Heart left ventricle (tissue), 13 donors: ENCODE measurements around the gene SHISA9.

Experiments
- POLR2A ChIP-seq, 2 donors: fragments of 450-650 bp; IDR thresholded peaks; one replicate each; pipeline ENCODE4 v1.6.1; 2017; ENCODE audit warnings: antibody characterized with exemption in 2 of 2, mild to moderate bottlenecking in 2 of 2, moderate library complexity in 2 of 2
- TF ChIP-seq, protein P1 (sequence below), 12 donors: fragments of 200-600 bp; sonication (generic) in 4 of 12; IDR thresholded peaks; one replicate each; pipeline versions ENCODE4 v1.5.0 to v1.8.0; 2018 to 2022; ENCODE audit warnings: antibody characterized with exemption in 12 of 12, mild to moderate bottlenecking in 5 of 12
- donor health status: ischemic (EF 13 %, LVEDD 7.1; RV severe dilation, severe dysfunction).
- donor health status: DM: no; HTN: yes; CAD: no.
- donor health status: DM: no; HTN: no; CAD: no.
- donor health status: ischemic (EF 25% LVEDD 6.9; RV normal size, moderate dysfunction).
- donor health status: ischemic (EF 25% LVEDD 5.7; RV mildly dilated, moderate dysfunction).
- donor health status: ischemic (EF 35%, LVEDD 5.7; RV mildly dilated, moderate dysfunction).
- donor health status: nonischemic (EF 11% LVEDD 7.7; RV severe dilation, severe dysfunction).
- donor health status: DM: yes; HTN: yes; CAD: no.
- donor health status: PGD.
- donor health status: ischemic (EF 29% LVEDD 5.4; RV normal size, mild dysfunction).
- donor health status: nonischemic (EF 23%, LVEDD 6.1; RV moderate dilation, normal function).

DNA sequence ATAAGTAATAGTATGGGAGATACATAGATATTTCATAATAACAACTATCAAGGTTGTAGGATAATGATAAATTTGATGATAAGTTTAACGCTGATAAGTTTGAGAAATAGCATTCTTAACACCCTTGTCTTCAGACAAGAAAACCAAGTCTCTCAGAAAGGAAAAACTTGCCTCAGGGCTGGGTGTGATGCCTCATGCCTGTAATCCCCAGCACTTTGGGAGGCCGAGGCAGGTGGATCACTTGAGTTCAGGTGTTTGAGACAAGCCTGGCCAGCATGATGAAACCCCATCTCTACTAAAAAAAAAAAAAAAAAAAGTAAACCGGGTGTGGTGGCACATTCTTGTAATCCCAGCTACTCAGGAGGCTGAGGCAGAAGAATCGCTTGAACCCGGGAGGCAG lies 90.7 kb downstream of the SHISA9 start:
- TF ChIP-seq, protein P1, sequence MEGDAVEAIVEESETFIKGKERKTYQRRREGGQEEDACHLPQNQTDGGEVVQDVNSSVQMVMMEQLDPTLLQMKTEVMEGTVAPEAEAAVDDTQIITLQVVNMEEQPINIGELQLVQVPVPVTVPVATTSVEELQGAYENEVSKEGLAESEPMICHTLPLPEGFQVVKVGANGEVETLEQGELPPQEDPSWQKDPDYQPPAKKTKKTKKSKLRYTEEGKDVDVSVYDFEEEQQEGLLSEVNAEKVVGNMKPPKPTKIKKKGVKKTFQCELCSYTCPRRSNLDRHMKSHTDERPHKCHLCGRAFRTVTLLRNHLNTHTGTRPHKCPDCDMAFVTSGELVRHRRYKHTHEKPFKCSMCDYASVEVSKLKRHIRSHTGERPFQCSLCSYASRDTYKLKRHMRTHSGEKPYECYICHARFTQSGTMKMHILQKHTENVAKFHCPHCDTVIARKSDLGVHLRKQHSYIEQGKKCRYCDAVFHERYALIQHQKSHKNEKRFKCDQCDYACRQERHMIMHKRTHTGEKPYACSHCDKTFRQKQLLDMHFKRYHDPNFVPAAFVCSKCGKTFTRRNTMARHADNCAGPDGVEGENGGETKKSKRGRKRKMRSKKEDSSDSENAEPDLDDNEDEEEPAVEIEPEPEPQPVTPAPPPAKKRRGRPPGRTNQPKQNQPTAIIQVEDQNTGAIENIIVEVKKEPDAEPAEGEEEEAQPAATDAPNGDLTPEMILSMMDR (IDR thresholded peaks at IDR 0.05): no peak
- TF ChIP-seq POLR2A (IDR thresholded peaks at IDR 0.05): no peak
